Peyer's patch (tissue), 4 donors: Measurements from ENCODE around the gene SSTR3. TPM values are rescaled to one million over a fixed set of nuclear protein-coding genes. Genes with fewer than 3 reads are reported as not detected.
"Not testable (repeated sequence)": the region's sequence is repeated elsewhere in the genome, so short reads cannot be mapped to it uniquely, and the experiment has no call there.

Source experiments
- DNase-seq, 3 donors: peaks; one replicate each; pipeline ENCODE4 v3.0.0-alpha.2; 2017 to 2019
- H3K27ac ChIP-seq, 4 donors: fragments of 200-600 bp; sonication (generic); one replicate each; pipeline ENCODE4 v1.5.1; 2016 to 2019
- H3K27me3 ChIP-seq, 2 donors: fragments of 200-600 bp; sonication (generic); one replicate each; pipeline ENCODE4 v1.5.1; 2019
- H3K36me3 ChIP-seq, 3 donors: fragments of 200-600 bp; sonication (generic); one replicate each; pipeline ENCODE4 v1.5.1; 2016 to 2019
- H3K4me1 ChIP-seq, 4 donors: fragments of 200-600 bp; sonication (generic); one replicate each; pipeline ENCODE4 v1.5.1; 2016 to 2019
- H3K4me3 ChIP-seq, 4 donors: fragments of 200-600 bp; sonication (generic); 1 replicate in 3 of 4; 2 replicates in 1 of 4; pipeline ENCODE4 v1.5.1; 2016 to 2019; ENCODE audit warnings: mild to moderate bottlenecking in 1 of 4
- H3K9me3 ChIP-seq, 4 donors: fragments of 200-600 bp; sonication (generic); one replicate each; pipeline ENCODE4 v1.5.1; 2016 to 2019; ENCODE audit warnings: mild to moderate bottlenecking in 1 of 4
- POLR2A ChIP-seq, 2 donors: fragments of 450-650 bp; IDR thresholded peaks; one replicate each; pipeline ENCODE4 v1.5.1; 2017; ENCODE audit warnings: antibody characterized with exemption in 2 of 2, mild to moderate bottlenecking in 2 of 2, moderate library complexity in 2 of 2
- total RNA-seq, 4 donors: library from RNA; depleted of rRNA; stranded (reverse); fragments of >200 nt; gene quantifications; one replicate each; pipeline ENCODE4 v1.1.0, GENCODE V29; 2016
- TF ChIP-seq, protein P1 (sequence below), 6 experiments: fragments of 450-650 bp in 4 of 6; fragments of 200-600 bp in 2 of 6; sonication (generic) in 1 of 6; IDR thresholded peaks; one replicate each; pipeline ENCODE4 v1.5.1; 2017 to 2019; ENCODE audit warnings: antibody characterized with exemption in 6 of 6, mild to moderate bottlenecking in 3 of 6, moderate library complexity in 1 of 6

The SSTR3 gene
- total RNA-seq, 4 donors from 2014 or later = not detected

- no peaks in the 10 kb centered on the region for H3K27me3 ChIP-seq
- H3K9me3 ChIP-seq = no peaks in the 10 kb centered on the region
- H3K4me3 ChIP-seq = no peak overlapping the region
- no peak overlapping the region for H3K27ac ChIP-seq
- TF ChIP-seq, protein P1, sequence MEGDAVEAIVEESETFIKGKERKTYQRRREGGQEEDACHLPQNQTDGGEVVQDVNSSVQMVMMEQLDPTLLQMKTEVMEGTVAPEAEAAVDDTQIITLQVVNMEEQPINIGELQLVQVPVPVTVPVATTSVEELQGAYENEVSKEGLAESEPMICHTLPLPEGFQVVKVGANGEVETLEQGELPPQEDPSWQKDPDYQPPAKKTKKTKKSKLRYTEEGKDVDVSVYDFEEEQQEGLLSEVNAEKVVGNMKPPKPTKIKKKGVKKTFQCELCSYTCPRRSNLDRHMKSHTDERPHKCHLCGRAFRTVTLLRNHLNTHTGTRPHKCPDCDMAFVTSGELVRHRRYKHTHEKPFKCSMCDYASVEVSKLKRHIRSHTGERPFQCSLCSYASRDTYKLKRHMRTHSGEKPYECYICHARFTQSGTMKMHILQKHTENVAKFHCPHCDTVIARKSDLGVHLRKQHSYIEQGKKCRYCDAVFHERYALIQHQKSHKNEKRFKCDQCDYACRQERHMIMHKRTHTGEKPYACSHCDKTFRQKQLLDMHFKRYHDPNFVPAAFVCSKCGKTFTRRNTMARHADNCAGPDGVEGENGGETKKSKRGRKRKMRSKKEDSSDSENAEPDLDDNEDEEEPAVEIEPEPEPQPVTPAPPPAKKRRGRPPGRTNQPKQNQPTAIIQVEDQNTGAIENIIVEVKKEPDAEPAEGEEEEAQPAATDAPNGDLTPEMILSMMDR (IDR thresholded peaks at IDR 0.05) = no peak
- TF ChIP-seq POLR2A (IDR thresholded peaks at IDR 0.05) = no peak
- peaks cover 0 to 9% (median 5%) of the 10 kb centered on the region in 4 donors for H3K4me1 ChIP-seq
- peak in 1 of 3 donors; percentile 41 for DNase-seq
- H3K36me3 ChIP-seq = no peaks in the 10 kb centered on the region
Observed at GRCh38 chr22:37203354-37204044, 8.8 kb downstream of the SSTR3 start.

DNA sequence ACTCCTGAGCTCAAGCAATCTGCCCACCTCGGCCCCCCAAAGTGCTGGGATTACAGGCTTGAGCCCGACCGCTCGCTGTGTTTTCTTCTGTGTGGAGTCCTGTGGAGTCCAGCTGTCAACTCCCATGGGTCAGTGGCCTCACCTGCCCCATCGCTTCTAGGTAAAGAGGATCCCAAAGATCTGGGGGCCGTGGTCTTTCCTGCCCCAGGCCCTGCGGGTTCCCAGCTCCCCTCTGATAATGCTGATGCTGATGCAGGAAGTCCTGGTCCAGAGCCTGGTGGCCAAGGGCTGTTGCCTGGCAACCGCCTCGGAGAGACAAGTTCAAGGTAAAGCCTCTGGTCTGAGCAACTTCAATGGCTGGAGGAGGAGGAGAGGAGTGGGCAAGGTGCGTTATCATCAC lies 9.6 kb downstream of the SSTR3 start:
- peak in 1 of 3 donors; percentile 26 for DNase-seq
- no peaks in the 10 kb centered on the region for H3K27me3 ChIP-seq
- H3K4me3 ChIP-seq = no peak overlapping the region
- no peak overlapping the region for H3K27ac ChIP-seq
- H3K4me1 ChIP-seq = peaks cover 6 to 16% (median 11%) of the 10 kb centered on the region in 4 donors
- no peaks in the 10 kb centered on the region for H3K36me3 ChIP-seq
- no peaks in the 10 kb centered on the region for H3K9me3 ChIP-seq
- TF ChIP-seq POLR2A (IDR thresholded peaks at IDR 0.05) = no peak
- TF ChIP-seq, protein P1 (IDR thresholded peaks at IDR 0.05) = no peak

GRCh38 chr22:37202001-37202555 lies 10.2 kb downstream of the SSTR3 start:
- no peaks in the 10 kb centered on the region for H3K27me3 ChIP-seq
- no peak overlapping the region for H3K27ac ChIP-seq
- no peak overlapping the region for H3K4me3 ChIP-seq
- H3K36me3 ChIP-seq = no peaks in the 10 kb centered on the region
- peaks cover 12 to 18% (median 15%) of the 10 kb centered on the region in 4 donors for H3K4me1 ChIP-seq
- H3K9me3 ChIP-seq = no peaks in the 10 kb centered on the region
- TF ChIP-seq POLR2A (IDR thresholded peaks at IDR 0.05) = no peak
- TF ChIP-seq, protein P1 (IDR thresholded peaks at IDR 0.05) = no peak
- peak in 1 of 3 donors; percentile 32 for DNase-seq

GRCh38 chr22:37201443-37201820 lies 10.8 kb downstream of the SSTR3 start:
- H3K27me3 ChIP-seq, H3K27ac ChIP-seq, H3K4me3 ChIP-seq, H3K9me3 ChIP-seq, H3K36me3 ChIP-seq: not testable (repeated sequence)
- peak in 1 of 3 donors; percentile 15 for DNase-seq
- peaks cover 14 to 25% (median 17%) of the 10 kb centered on the region in 4 donors for H3K4me1 ChIP-seq

GRCh38 chr22:37199760-37200108 lies 12.5 kb downstream of the SSTR3 start:
- H3K27ac ChIP-seq = peak overlapping the region; percentile 90 to 96 (median 93)
- DNase-seq = no peak
- no peaks in the 10 kb centered on the region for H3K36me3 ChIP-seq
- peak overlapping the region; percentile 9 to 69 (median 48) for H3K4me3 ChIP-seq
- peak in 1 of 2 donors; percentile 5 for TF ChIP-seq POLR2A (IDR thresholded peaks at IDR 0.05)
- TF ChIP-seq, protein P1 (IDR thresholded peaks at IDR 0.05) = no peak
- no peaks in the 10 kb centered on the region for H3K9me3 ChIP-seq
- peaks cover 18 to 35% (median 18%) of the 10 kb centered on the region in 4 donors for H3K4me1 ChIP-seq
- H3K27me3 ChIP-seq = no peaks in the 10 kb centered on the region

DNA sequence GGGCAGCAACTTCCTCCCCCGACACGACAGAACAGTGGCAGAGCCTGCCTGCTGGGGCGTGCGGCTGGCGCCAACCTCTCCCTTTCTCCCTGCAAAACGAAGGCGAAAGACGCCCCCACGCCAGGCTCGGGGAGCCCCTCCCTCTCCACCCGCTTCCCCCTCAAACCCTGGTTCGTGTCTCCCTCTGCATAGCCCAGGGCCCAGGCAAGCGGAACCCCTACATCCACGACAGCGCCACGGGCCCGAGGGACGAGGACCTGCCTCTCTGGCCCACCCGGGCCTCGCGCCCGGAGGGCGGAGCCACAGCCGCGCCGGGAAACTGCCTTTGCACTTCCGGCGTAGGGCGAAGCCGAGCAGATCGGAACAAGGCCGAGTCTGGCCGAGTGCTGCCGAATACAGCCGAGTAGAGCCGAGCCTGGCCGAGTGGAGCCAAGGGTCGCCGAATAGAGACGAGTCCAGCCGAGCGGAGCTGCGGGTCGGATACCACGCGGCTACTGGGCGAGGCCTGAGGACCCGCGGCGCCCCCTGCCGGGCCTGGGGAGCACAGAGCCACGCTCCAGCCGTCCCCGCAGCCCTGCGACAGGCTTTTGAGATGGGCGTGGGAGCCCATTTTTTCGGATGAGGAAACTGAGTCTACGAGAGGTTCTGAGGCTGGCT lies 13.0 kb downstream of the SSTR3 start:
- DNase-seq = peak; percentile 98 to 100 (median 100)
- Histone ChIP-seq H3K9me3 (no peaks in the 10 kb centered on the region), H3K4me1 (peaks cover 18 to 35% (median 18%) of the 10 kb centered on the region in 4 donors), H3K27me3 (no peaks in the 10 kb centered on the region), H3K36me3 (no peaks in the 10 kb centered on the region), H3K27ac (peak overlapping the region; percentile 90 to 96 (median 93)), H3K4me3 (peak overlapping the region; percentile 57 to 69 (median 61))
- peak; percentile 98 to 99 for TF ChIP-seq POLR2A (IDR thresholded peaks at IDR 0.05)
- TF ChIP-seq, protein P1 (IDR thresholded peaks at IDR 0.05) = peak; percentile 87 to 97 (median 94)
